ENCODE measurements around the gene LCN15.
"Not testable (repeated sequence)": the region's sequence is repeated elsewhere in the genome, so short reads cannot be mapped to it uniquely, and the experiment has no call there.

DNA sequence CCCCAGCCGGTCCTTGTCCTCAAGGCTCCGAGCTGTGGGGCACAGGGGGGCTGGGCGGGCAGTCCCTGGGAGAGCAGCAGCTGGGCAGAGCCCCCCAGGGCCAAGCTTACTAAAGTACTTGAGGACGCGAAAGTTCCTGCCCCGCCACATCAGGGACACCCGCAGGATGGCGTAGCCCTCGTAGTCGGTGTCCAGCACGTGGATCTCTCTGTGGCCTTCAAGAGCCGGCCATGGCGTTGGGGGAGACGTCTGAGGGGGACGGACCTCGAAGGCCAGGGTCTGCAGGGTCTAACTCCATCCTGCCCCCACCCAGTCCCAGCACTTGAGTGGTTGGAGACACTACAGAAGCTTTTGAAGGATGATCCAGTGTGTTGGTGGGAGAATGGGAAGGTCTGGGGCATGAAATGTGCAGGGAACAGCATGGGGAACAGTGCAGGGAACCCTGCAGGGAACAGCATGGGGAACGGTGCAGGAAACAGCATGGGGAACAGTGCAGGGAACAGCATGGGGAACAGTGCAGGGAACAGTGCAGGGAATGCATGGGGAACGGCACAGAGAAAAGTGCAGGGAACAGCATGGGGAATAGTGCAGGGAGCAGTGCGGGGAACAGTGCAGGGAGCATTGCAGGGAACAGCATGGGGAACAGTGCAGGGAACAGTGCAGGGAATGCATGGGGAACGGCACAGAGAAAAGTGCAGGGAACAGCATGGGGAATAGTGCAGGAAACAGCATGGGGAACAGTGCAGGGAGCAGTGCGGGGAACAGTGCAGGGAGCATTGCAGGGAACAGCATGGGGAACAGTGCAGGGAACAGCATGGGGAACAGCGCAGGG lies 8.8 kb downstream of the LCN15 start:
- TF ChIP-seq, protein P1, sequence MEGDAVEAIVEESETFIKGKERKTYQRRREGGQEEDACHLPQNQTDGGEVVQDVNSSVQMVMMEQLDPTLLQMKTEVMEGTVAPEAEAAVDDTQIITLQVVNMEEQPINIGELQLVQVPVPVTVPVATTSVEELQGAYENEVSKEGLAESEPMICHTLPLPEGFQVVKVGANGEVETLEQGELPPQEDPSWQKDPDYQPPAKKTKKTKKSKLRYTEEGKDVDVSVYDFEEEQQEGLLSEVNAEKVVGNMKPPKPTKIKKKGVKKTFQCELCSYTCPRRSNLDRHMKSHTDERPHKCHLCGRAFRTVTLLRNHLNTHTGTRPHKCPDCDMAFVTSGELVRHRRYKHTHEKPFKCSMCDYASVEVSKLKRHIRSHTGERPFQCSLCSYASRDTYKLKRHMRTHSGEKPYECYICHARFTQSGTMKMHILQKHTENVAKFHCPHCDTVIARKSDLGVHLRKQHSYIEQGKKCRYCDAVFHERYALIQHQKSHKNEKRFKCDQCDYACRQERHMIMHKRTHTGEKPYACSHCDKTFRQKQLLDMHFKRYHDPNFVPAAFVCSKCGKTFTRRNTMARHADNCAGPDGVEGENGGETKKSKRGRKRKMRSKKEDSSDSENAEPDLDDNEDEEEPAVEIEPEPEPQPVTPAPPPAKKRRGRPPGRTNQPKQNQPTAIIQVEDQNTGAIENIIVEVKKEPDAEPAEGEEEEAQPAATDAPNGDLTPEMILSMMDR (conservative IDR thresholded peaks at IDR 0.05; ENCODE audit: low read length), result not testable (repeated sequence)
- not testable (repeated sequence) for TF ChIP-seq EZH2phosphoT487 (IDR thresholded peaks at IDR 0.05; ENCODE audit: borderline replicate concordance, low read depth, low read length)

All from OCI-LY7 (cell line).